ENCODE results near the gene COL3A1. TPM values are rescaled to one million over a fixed set of nuclear protein-coding genes. Genes with fewer than 3 reads are reported as not detected.

Gene COL3A1
- total RNA-seq, 2 donors from 2014 or later = not detected

DNA sequence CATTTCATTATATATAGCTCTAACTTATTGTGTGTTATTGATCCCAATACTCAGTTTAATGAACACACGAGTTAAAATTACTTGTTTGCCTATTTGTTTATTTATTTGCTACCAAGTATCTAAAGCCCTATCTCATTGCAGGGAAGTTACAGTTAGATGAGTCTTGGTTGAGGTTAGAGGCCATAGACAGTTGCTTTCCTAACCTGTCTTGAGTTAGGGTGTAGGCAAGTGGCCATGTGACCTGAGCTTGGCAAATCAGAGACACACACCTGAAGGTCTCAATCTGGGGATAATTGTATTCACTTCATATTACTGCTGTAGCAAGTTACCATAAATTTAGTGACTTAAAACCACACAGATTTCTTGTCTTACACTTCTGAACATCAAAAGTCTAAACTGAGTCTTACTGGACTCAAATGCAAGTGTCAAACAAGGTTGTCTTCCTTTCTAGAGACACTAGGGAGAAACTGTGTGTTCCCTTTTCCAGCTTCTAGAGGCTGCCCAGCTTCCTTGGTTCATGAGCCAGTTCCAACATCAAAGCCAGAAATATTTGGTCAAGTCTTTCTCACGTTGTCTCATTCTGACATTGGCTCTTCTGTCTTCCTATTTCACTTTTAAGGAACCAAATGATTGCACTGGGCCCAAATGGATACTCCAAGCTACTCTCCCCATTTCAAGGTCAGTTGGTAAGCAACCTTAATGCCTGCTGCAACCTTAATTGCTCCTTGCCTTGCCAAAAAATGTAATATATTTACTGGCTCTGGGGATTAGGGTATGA lies 39.7 kb downstream of the COL3A1 start:
- 83 to 90% methylated on average over 1 to 2 of the region's 2 CpGs for WGBS, 2 experiments (ENCODE audit: insufficient coverage in 1 of 2, insufficient read length in 1 of 2)
- Mint-ChIP-seq H3K36me3 (ENCODE audit: low read depth) (no peaks in the 10 kb centered on the region), H3K9me3 (no peaks in the 10 kb centered on the region), H3K4me1 (peaks cover 14% of the 10 kb centered on the region), H3K27me3 (ENCODE audit: insufficient read depth) (no peaks in the 10 kb centered on the region), H3K4me3 (no peak overlapping the region), H3K27ac (no peak overlapping the region)
- Histone ChIP-seq H3K9me3 (ENCODE audit: control insufficient read depth, low read length) (no peaks in the 10 kb centered on the region), H3K27me3 (ENCODE audit: control insufficient read depth, insufficient read depth, low read length, poor library complexity, severe bottlenecking) (no peaks in the 10 kb centered on the region), H3K9ac (ENCODE audit: extremely low read depth, low read length, poor library complexity, severe bottlenecking) (no peak overlapping the region), H3K27ac (ENCODE audit: low read depth, low read length) (no peak overlapping the region), H3K36me3 (ENCODE audit: control insufficient read depth, insufficient read depth, low read length) (no peaks in the 10 kb centered on the region), H3K4me1 (ENCODE audit: control insufficient read depth, insufficient read depth, low read length) (peaks cover 4% of the 10 kb centered on the region), H3K4me3 (ENCODE audit: low read length) (no peak overlapping the region)
- no peak for TF ChIP-seq CTCF (conservative IDR thresholded peaks at IDR 0.05)
- DNase-seq = no peak

DNA sequence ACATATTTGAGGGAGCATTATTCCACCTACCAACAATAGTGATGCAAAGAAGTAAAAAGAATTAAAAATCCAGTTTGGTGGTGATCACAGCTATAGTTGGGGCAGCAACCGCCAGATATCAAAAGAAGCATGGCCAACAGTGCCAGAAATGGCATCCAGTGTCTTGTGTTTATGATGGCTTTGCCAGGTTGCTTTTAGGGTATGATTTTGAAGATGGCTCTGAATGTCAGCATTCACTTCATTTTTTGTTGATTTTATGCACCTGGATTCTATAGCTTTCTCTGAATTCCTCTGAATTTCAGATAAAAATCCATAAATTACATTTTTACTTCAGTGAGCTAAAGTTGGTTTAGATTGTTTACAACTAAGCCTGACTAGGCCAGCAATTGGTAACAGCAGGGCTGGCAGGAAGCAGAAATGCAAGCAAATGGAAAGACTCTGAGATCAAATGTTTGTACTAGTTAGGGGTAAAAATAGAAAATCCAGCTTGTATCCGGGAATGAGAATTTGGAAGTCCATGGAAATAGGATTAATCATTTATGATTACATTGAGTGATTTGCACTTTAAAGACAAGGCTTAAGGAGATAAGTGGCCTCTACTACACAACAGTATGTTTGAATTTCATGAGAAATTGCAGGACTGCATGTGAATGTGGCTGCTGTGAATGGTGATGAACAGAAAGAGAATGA lies 40.4 kb downstream of the COL3A1 start:
- Histone ChIP-seq H3K4me3 (ENCODE audit: low read length) (no peak overlapping the region), H3K36me3 (ENCODE audit: control insufficient read depth, insufficient read depth, low read length) (no peaks in the 10 kb centered on the region), H3K9me3 (ENCODE audit: control insufficient read depth, low read length) (no peaks in the 10 kb centered on the region), H3K4me1 (ENCODE audit: control insufficient read depth, insufficient read depth, low read length) (peaks cover 4% of the 10 kb centered on the region), H3K27ac (ENCODE audit: low read depth, low read length) (no peak overlapping the region), H3K27me3 (ENCODE audit: control insufficient read depth, insufficient read depth, low read length, poor library complexity, severe bottlenecking) (no peaks in the 10 kb centered on the region), H3K9ac (ENCODE audit: extremely low read depth, low read length, poor library complexity, severe bottlenecking) (no peak overlapping the region)
- Mint-ChIP-seq H3K4me3 (no peak overlapping the region), H3K27me3 (ENCODE audit: insufficient read depth) (no peaks in the 10 kb centered on the region), H3K27ac (no peak overlapping the region), H3K36me3 (ENCODE audit: low read depth) (no peaks in the 10 kb centered on the region), H3K9me3 (no peaks in the 10 kb centered on the region), H3K4me1 (peaks cover 14% of the 10 kb centered on the region)
- no peak for DNase-seq
- WGBS, 2 experiments (ENCODE audit: insufficient coverage in 1 of 2, insufficient read length in 1 of 2) = 91 to 95% methylated on average over 2 of the region's 2 CpGs
- TF ChIP-seq CTCF (conservative IDR thresholded peaks at IDR 0.05) = no peak

- Histone ChIP-seq H3K9ac (ENCODE audit: extremely low read depth, low read length, poor library complexity, severe bottlenecking) (no peak overlapping the region), H3K27me3 (ENCODE audit: control insufficient read depth, insufficient read depth, low read length, poor library complexity, severe bottlenecking) (no peaks in the 10 kb centered on the region), H3K27ac (ENCODE audit: low read depth, low read length) (peak overlapping the region; percentile 40), H3K4me1 (ENCODE audit: control insufficient read depth, insufficient read depth, low read length) (peaks cover 4% of the 10 kb centered on the region), H3K9me3 (ENCODE audit: control insufficient read depth, low read length) (no peaks in the 10 kb centered on the region), H3K4me3 (ENCODE audit: low read length) (peak overlapping the region; percentile 16), H3K36me3 (ENCODE audit: control insufficient read depth, insufficient read depth, low read length) (no peaks in the 10 kb centered on the region)
- no peaks in the 10 kb centered on the region for H3K36me3 Mint-ChIP-seq (ENCODE audit: low read depth)
- no peak for DNase-seq
- H3K9me3 Mint-ChIP-seq = no peaks in the 10 kb centered on the region
- TF ChIP-seq CTCF (conservative IDR thresholded peaks at IDR 0.05) = no peak
- WGBS, 2 experiments (ENCODE audit: insufficient coverage in 1 of 2, insufficient read length in 1 of 2) = 20 to 47% methylated on average over 1 of the region's 1 CpG
- H3K27me3 Mint-ChIP-seq (ENCODE audit: insufficient read depth) = no peaks in the 10 kb centered on the region
- H3K4me3 Mint-ChIP-seq = no peak overlapping the region
- no peak overlapping the region for H3K27ac Mint-ChIP-seq
- H3K4me1 Mint-ChIP-seq = peaks cover 14% of the 10 kb centered on the region
Observed at GRCh38 chr2:189015359-189015758, 41.2 kb downstream of the COL3A1 start.

All from endodermal cell (in vitro differentiated cells).